Measurements from ENCODE around the gene GPR55. TPM values are rescaled to one million over a fixed set of nuclear protein-coding genes. Genes with fewer than 3 reads are reported as not detected.

Gene GPR55
- total and polyA plus RNA-seq, 2 of the 4 experiments (the other 2 are of a cell fraction) = 0.03 TPM; not detected in 1

DNA sequence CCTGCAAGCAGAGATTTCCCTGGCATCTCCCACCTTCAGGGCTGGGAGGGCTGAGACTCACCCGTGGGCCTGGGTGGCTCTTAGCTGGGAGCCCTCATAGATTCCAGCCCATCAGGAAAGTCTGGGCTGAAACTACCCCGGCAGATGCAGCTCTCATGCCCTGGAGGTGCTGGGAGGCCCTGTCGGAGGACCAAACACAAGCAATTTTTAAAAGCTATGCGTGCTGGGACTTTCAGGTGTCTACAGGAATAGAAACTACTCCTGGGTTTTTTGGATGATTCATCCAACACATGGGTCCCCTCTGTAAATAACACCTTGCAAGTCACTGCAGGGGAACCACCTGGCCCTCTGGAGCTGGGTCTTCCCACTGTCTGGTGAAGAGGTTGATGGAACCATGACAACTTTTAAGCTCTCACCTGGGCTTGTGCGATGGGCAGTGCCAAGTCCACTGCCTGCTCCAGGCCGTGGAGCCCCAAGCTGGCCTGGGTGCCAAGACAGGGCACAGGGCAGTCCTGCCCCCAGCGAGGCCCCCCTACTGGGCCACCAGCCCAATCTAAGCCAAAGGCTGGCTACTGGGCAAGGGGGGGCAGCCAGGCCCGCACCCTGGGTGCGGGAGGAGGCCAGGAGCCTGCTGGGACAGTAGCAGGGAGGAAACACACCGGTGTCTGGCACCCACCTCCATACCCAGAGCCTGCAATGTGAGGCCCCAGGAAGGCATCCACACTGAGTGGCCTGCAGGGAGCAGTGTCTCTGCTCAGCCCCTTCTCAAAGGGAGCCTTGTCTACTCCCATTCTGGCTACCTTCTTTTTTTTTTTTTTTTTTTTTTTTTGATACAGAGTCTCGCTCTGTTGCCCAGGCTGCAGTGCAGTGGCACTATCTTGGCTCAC lies 1.1 kb upstream of the GPR55 start:
- Histone ChIP-seq H3K27ac (ENCODE audit: insufficient read depth, low read length) (no peak overlapping the region), H3K9ac (ENCODE audit: low read depth, low read length) (no peak overlapping the region), H3K4me3 (ENCODE audit: insufficient read depth, low read depth, low read length) (no peak overlapping the region), H3K23ac (ENCODE audit: low read depth, low read length) (no peak overlapping the region), H2BK15ac (ENCODE audit: low read depth, low read length) (no peak overlapping the region), H3K79me1 (ENCODE audit: low read depth in 1 of 2, low read length in 2 of 2) (no peaks in the 10 kb centered on the region), H2AK9ac (replicated peaks; ENCODE audit: low read depth, low read length, poor library complexity) (peak overlapping the region; percentile 63), H4K5ac (ENCODE audit: low read depth, low read length) (no peak overlapping the region), H2BK5ac (ENCODE audit: low read depth, low read length, poor library complexity, severe bottlenecking) (no peak overlapping the region), H2AFZ (replicated peaks; ENCODE audit: low read length, poor library complexity) (no peak overlapping the region), H3K27me3 (ENCODE audit: control insufficient read depth, insufficient read depth, low read length) (peaks cover 41% of the 10 kb centered on the region), H4K8ac (ENCODE audit: low read depth in 2 of 2, low read length in 2 of 2) (no peak overlapping the region), H3K18ac (ENCODE audit: low read depth, low read length) (no peak overlapping the region), H3K4me1 (ENCODE audit: control insufficient read depth, insufficient read depth, low read length) (no peaks in the 10 kb centered on the region), H2BK20ac (ENCODE audit: low read depth, low read length) (no peak overlapping the region), H3K4me2 (ENCODE audit: low read depth, low read length) (no peak overlapping the region), H3K4ac (ENCODE audit: low read depth, low read length) (no peak overlapping the region), H3K36me3 (ENCODE audit: control insufficient read depth, insufficient read depth, low read length) (no peaks in the 10 kb centered on the region), H3K9me3 (ENCODE audit: control insufficient read depth, insufficient read depth, low read length) (no peaks in the 10 kb centered on the region), H2BK120ac (ENCODE audit: low read depth, low read length) (no peak overlapping the region), H4K91ac (ENCODE audit: insufficient read depth, low read depth, low read length) (no peak overlapping the region), H2AK5ac (ENCODE audit: low read depth, low read length) (no peak overlapping the region), H4K20me1 (ENCODE audit: insufficient read depth, low read length) (no peaks in the 10 kb centered on the region), H3K14ac (replicated peaks; ENCODE audit: low read depth, low read length) (no peak overlapping the region), H3K9me1 (ENCODE audit: insufficient read depth, low read length) (no peaks in the 10 kb centered on the region), H3K56ac (ENCODE audit: extremely low read depth, insufficient read depth, low read length) (no peak overlapping the region)
- intact Hi-C loops (cut with micrococcal nuclease) (no loop called here), dilution Hi-C loops (cut with HindIII; ENCODE audit: low sequenced_read_pairs, unreplicated experiment) (no loop called here), in situ Hi-C loops (cut with MboI; ENCODE audit: low sequenced_read_pairs) (no loop called here)
- no peak for TF ChIP-seq POLR2A (IDR thresholded peaks at IDR 0.05; ENCODE audit: low read depth, low read length)
- no peak for TF ChIP-seq CEBPB (IDR thresholded peaks at IDR 0.05; ENCODE audit: low read depth, low read length)
- TF ChIP-seq, protein P1, sequence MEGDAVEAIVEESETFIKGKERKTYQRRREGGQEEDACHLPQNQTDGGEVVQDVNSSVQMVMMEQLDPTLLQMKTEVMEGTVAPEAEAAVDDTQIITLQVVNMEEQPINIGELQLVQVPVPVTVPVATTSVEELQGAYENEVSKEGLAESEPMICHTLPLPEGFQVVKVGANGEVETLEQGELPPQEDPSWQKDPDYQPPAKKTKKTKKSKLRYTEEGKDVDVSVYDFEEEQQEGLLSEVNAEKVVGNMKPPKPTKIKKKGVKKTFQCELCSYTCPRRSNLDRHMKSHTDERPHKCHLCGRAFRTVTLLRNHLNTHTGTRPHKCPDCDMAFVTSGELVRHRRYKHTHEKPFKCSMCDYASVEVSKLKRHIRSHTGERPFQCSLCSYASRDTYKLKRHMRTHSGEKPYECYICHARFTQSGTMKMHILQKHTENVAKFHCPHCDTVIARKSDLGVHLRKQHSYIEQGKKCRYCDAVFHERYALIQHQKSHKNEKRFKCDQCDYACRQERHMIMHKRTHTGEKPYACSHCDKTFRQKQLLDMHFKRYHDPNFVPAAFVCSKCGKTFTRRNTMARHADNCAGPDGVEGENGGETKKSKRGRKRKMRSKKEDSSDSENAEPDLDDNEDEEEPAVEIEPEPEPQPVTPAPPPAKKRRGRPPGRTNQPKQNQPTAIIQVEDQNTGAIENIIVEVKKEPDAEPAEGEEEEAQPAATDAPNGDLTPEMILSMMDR (conservative IDR thresholded peaks at IDR 0.05; ENCODE audit: low read depth, low read length) = no peak
- ChIA-PET POLR2A (ENCODE audit: unreplicated experiment) (no interaction called here), CTCF (no interaction called here)
- DNase-seq (no peak), ATAC-seq (ENCODE audit: low read depth) (no peak)
- no TSS peak for BruUV-seq (replicated peaks)
- 57% methylated on average over 3 of the region's 11 CpGs; no CpG with 5 or more reads in 1 of the 2 experiments for WGBS, 2 experiments (ENCODE audit: extremely low coverage in 2 of 2, insufficient read length in 1 of 2)

All from IMR-90 (cell line).